ENCODE measurements around the gene MSX1. TPM values are rescaled to one million over a fixed set of nuclear protein-coding genes. Genes with fewer than 3 reads are reported as not detected.

The MSX1 gene
- 0.06 to 0.10 TPM in 2 of 3 replicates, not detected in the other for polyA plus RNA-seq
- polyA plus RNA-seq (2011; ENCODE audit: low read depth), result not detected
- 0.04 and 0.18 TPM in 2 replicates for polyA plus RNA-seq (2011; cell fraction: cytosol; rRNA removed)
- 0.09 and 0.13 TPM in 2 replicates for polyA plus RNA-seq (2011; cell fraction: nucleus; rRNA removed)
- polyA plus RNA-seq (2012; ENCODE audit: low replicate concordance), result not detected in 2 replicates
- not detected in 3 replicates for polyA minus RNA-seq
- not detected for polyA minus RNA-seq (2011; cell fraction: cytosol; rRNA and poly(A)+ RNA removed)
- polyA minus RNA-seq (2011; cell fraction: nucleus; rRNA and poly(A)+ RNA removed), result 0.32 TPM in 1 of 2 replicates, not detected in the other

DNA sequence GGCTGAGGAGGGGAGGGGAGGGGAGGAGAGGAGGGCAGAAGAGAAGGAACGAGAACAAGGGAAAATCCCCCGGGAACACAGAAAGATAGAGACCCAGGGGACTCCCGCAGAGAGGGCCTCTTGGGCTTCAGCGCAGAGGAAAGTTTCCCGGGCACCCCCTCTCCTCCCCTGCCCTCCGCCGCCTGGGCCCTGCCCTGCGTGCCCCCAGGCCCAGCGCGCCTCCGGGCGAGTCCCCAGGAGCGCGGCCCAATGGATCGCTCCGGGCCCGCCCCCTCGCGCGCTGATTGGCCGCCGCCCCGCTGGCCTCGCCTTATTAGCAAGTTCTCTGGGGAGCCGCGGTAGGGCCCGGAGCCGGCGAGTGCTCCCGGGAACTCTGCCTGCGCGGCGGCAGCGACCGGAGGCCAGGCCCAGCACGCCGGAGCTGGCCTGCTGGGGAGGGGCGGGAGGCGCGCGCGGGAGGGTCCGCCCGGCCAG, at the start of gene MSX1:
Gene MSX1 (plus strand): TSS at position 341 of the 474 bp plus-strand sequence. CDS start 235 bp downstream, outside the sequence.
- Histone ChIP-seq H3K9me1 (ENCODE audit: control insufficient read depth, extremely low read depth, insufficient read depth, low read length) (no peaks in the 10 kb centered on the region), H2AFZ (ENCODE audit: control insufficient read depth, low read length) (no peak within 1 kb of the TSS), H3K4me3 (ENCODE audit: control insufficient read depth in 2 of 3, extremely low read depth in 1 of 3, insufficient read depth in 2 of 3, low read depth in 1 of 3, low read length in 3 of 3) (peak within 1 kb of the TSS; percentile 10 to 52 (median 48)), H3K27ac (ENCODE audit: control insufficient read depth, insufficient read depth, low read length) (no peak within 1 kb of the TSS), H3K79me2 (ENCODE audit: control insufficient read depth, insufficient read depth, low read length) (no peaks in the 10 kb centered on the region), H3K27me3 (ENCODE audit: control insufficient read depth, extremely low read depth, insufficient read depth, low read length) (peaks cover 98% of the 10 kb centered on the region), H3K9ac (ENCODE audit: control insufficient read depth, extremely low read depth, insufficient read depth, low read length) (no peak within 1 kb of the TSS), H3K9me3 (ENCODE audit: control insufficient read depth, low read depth, low read length) (no peaks in the 10 kb centered on the region), H3K4me2 (ENCODE audit: control insufficient read depth, extremely low read depth, insufficient read depth, low read depth, low read length) (peak within 1 kb of the TSS; percentile 65), H3K36me3 (ENCODE audit: control insufficient read depth in 2 of 2, extremely low read depth in 1 of 2, insufficient read depth in 2 of 2, low read length in 2 of 2) (no peaks in the 10 kb centered on the region), H3K4me1 (ENCODE audit: control insufficient read depth, extremely low read depth, insufficient read depth, low read length) (peaks cover 4% of the 10 kb centered on the region), H4K20me1 (ENCODE audit: control insufficient read depth, extremely low read depth, insufficient read depth, low read length) (peaks cover 7% of the 10 kb centered on the region)
- dilution Hi-C loops (cut with MboI; ENCODE audit: extremely low pct_ligation_motif_present, low sequenced_read_pairs), result no loop called here
- TF ChIP-seq CTCF (optimal IDR thresholded peaks at IDR 0.05 in 1 of 3, IDR thresholded peaks at IDR 0.05 in 1 of 3, conservative IDR thresholded peaks at IDR 0.05 in 1 of 3; ENCODE audit: extremely low read depth in 1 of 3, insufficient read depth in 2 of 3, low read length in 3 of 3), result no peak
- TF ChIP-seq EZH2 (IDR thresholded peaks at IDR 0.05; ENCODE audit: low read length), result no peak
- FAIRE-seq (no peak), DNase-seq (ENCODE audit: low read depth, low spot score) (no peak)

DNA sequence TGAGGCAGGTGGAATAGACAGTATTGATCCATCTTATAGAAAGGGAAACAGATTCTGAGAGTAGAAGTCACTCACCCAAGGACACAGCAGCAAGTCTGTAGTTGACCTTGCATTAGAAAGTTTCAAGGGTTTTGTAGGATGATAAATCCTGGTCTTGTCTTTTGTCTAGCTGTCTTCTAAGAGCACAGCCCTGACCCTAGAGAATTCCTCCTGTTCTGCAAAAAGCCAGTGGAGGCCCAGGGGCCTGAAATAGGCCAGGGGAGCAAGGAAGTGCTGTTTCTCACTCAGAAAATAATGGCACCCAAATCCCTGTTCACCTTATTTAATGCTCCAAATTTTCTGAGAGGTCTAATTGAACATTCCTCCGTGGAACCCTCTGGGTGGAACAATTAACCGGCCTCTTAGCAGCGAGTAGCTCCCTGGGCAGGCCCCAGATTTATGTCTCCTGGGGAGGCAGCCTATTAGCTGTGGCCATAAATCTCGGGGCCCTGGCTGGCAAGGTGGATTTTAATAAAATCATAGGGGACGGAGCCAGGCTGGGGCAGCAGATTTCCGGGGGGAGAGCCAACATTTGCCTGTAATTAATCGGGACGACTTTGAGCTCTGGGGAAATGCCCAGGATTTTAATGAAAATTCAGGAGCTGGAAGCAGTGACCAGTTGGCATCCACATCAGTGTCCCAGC, 49.2 kb upstream of the MSX1 start:
- Histone ChIP-seq H3K36me3 (ENCODE audit: control insufficient read depth in 2 of 2, extremely low read depth in 1 of 2, insufficient read depth in 2 of 2, low read length in 2 of 2) (no peaks in the 10 kb centered on the region), H2AFZ (ENCODE audit: control insufficient read depth, low read length) (no peak overlapping the region), H3K4me1 (ENCODE audit: control insufficient read depth, extremely low read depth, insufficient read depth, low read length) (no peaks in the 10 kb centered on the region), H3K9me3 (ENCODE audit: control insufficient read depth, low read depth, low read length) (no peaks in the 10 kb centered on the region), H3K27ac (ENCODE audit: control insufficient read depth, insufficient read depth, low read length) (no peak overlapping the region), H3K27me3 (ENCODE audit: control insufficient read depth, extremely low read depth, insufficient read depth, low read length) (no peaks in the 10 kb centered on the region), H4K20me1 (ENCODE audit: control insufficient read depth, extremely low read depth, insufficient read depth, low read length) (no peaks in the 10 kb centered on the region), H3K9ac (ENCODE audit: control insufficient read depth, extremely low read depth, insufficient read depth, low read length) (no peak overlapping the region), H3K4me2 (ENCODE audit: control insufficient read depth, extremely low read depth, insufficient read depth, low read depth, low read length) (no peak overlapping the region), H3K9me1 (ENCODE audit: control insufficient read depth, extremely low read depth, insufficient read depth, low read length) (no peaks in the 10 kb centered on the region), H3K79me2 (ENCODE audit: control insufficient read depth, insufficient read depth, low read length) (no peaks in the 10 kb centered on the region), H3K4me3 (ENCODE audit: control insufficient read depth in 2 of 3, extremely low read depth in 1 of 3, insufficient read depth in 2 of 3, low read depth in 1 of 3, low read length in 3 of 3) (no peak overlapping the region)
- FAIRE-seq, result no peak
- TF ChIP-seq EZH2 (IDR thresholded peaks at IDR 0.05; ENCODE audit: low read length), result no peak
- TF ChIP-seq CTCF (optimal IDR thresholded peaks at IDR 0.05 in 1 of 3, IDR thresholded peaks at IDR 0.05 in 1 of 3, conservative IDR thresholded peaks at IDR 0.05 in 1 of 3; ENCODE audit: extremely low read depth in 1 of 3, insufficient read depth in 2 of 3, low read length in 3 of 3), result no peak
- dilution Hi-C loops (cut with MboI; ENCODE audit: extremely low pct_ligation_motif_present, low sequenced_read_pairs), result no loop called here
- no peak for DNase-seq (ENCODE audit: low read depth, low spot score)
